H1 (cell line): ENCODE data around the gene GAP43. TPM values are rescaled to one million over a fixed set of nuclear protein-coding genes. Genes with fewer than 3 reads are reported as not detected.

Source experiments
- BACH1 ChIP-seq: IDR thresholded peaks from 2 replicates; pipeline ENCODE4 v1.6.1; 2012; ENCODE audit warnings: low read length, improper control_type of control experiment
- CTBP2 ChIP-seq: IDR thresholded peaks from 2 replicates; pipeline ENCODE4 v1.7.0; 2011; ENCODE audit warnings: borderline replicate concordance, mild to moderate bottlenecking, moderate library complexity, mixed read lengths, low read length; ENCODE audit not compliant: insufficient read depth, insufficient read length
- FOSL1 ChIP-seq: IDR thresholded peaks from 2 replicates; pipeline ENCODE4 v1.6.1; 2011; ENCODE audit warnings: mild to moderate bottlenecking, low read depth, low read length, moderate library complexity; ENCODE audit not compliant: insufficient read depth
- GTF2F1 ChIP-seq: IDR thresholded peaks from 2 replicates; pipeline ENCODE4 v1.6.1; 2012; ENCODE audit warnings: low read depth, low read length, improper control_type of control experiment, borderline replicate concordance
- HDAC2 ChIP-seq, 2 experiments: fragments of 300-600 bp in 1 of 2; sonication (generic) in 1 of 2; IDR thresholded peaks; 2 replicates each; pipeline ENCODE4 v1.6.1; 2011 to 2012; ENCODE audit warnings: low read depth in 2 of 2, low read length in 2 of 2, mild to moderate bottlenecking in 2 of 2, moderate library complexity in 2 of 2, borderline replicate concordance in 1 of 2, inconsistent platforms in 1 of 2
- KDM4A ChIP-seq: IDR thresholded peaks from one replicate; pipeline ENCODE4 v1.7.1; 2012; ENCODE audit warnings: low read depth, mild to moderate bottlenecking, moderate library complexity, low read length, inconsistent platforms; ENCODE audit not compliant: severe bottlenecking
- PHF8 ChIP-seq: fragments of 200-600 bp; sonication (generic); conservative IDR thresholded peaks from 2 replicates; pipeline ENCODE4 v1.7.1; 2012; ENCODE audit warnings: low read depth, mild to moderate bottlenecking, inconsistent platforms, low read length, moderate library complexity
- POLR2A ChIP-seq, 2 experiments: IDR thresholded peaks; 1 replicate in 1 of 2; 2 replicates in 1 of 2; pipeline ENCODE4 v1.6.1; 2011; ENCODE audit warnings: low read depth in 2 of 2, low read length in 2 of 2, mild to moderate bottlenecking in 2 of 2; ENCODE audit errors: control extremely low read depth in 1 of 2
- POLR2AphosphoS5 ChIP-seq: IDR thresholded peaks from 2 replicates; pipeline ENCODE4 v1.6.1; 2011; ENCODE audit warnings: low read depth, low read length
- RFX5 ChIP-seq: IDR thresholded peaks from 2 replicates; pipeline ENCODE4 v1.6.1; 2011; ENCODE audit warnings: low read depth, low read length, improper control_type of control experiment, borderline replicate concordance
- RNF2 ChIP-seq: fragments of 200-900, 300-1000 bp; sonication (generic); IDR thresholded peaks from 2 replicates; pipeline ENCODE4 v1.7.1; 2016; ENCODE audit warnings: borderline replicate concordance, low read depth, mild to moderate bottlenecking, antibody characterized with exemption, low read length; ENCODE audit not compliant: poor library complexity, severe bottlenecking; ENCODE audit errors: missing control alignments
- SP1 ChIP-seq: IDR thresholded peaks from 2 replicates; pipeline ENCODE4 v1.6.1; 2011; ENCODE audit warnings: low read depth, low read length
- TAF7 ChIP-seq: optimal IDR thresholded peaks from 2 replicates; pipeline ENCODE3; 2011; ENCODE audit warnings: low read depth, mild to moderate bottlenecking, inconsistent platforms, low read length, moderate library complexity, borderline replicate concordance
- TBP ChIP-seq: IDR thresholded peaks from 2 replicates; pipeline ENCODE4 v1.6.1; 2011; ENCODE audit warnings: low read depth, low read length, improper control_type of control experiment
- TCF12 ChIP-seq: IDR thresholded peaks from 2 replicates; pipeline ENCODE4 v1.6.1; 2011; ENCODE audit warnings: low read depth, mild to moderate bottlenecking, low read length
- TEAD4 ChIP-seq: IDR thresholded peaks from 2 replicates; pipeline ENCODE4 v1.6.1; 2012; ENCODE audit warnings: low read depth, low read length, inconsistent platforms, mixed read lengths
- YY1 ChIP-seq: IDR thresholded peaks from 2 replicates; pipeline ENCODE4 v1.6.1; 2011; ENCODE audit warnings: low read depth, mild to moderate bottlenecking, low read length
- polyA plus RNA-seq, 7 experiments: library from polyadenylated mRNA; depleted of rRNA in 3 of 7; stranded (reverse) in 5 of 7; unstranded in 2 of 7; fragments of >200 nt in 5 of 7; fragments of 200-250 nt in 2 of 7; gene quantifications; 1 replicate in 5 of 7; 2 replicates in 1 of 7; 4 replicates in 1 of 7; pipeline versions ENCODE4 v1.2.1 to v1.2.3, GENCODE V29; 2011 to 2013; ENCODE audit warnings: missing spikeins in 2 of 7, mixed read lengths in 2 of 7
- total RNA-seq: library from RNA; stranded (reverse); fragmentation: NEBNext Ultra II Directional; extraction: Animal tissue kit (Norgen Biotek cat#: 25700); gene quantifications from 2 replicates; pipeline ENCODE4 v1.2.1, GENCODE V29; 2021
- TF ChIP-seq, protein P1 (sequence below), 3 experiments: IDR thresholded peaks; 1 replicate in 2 of 3; 2 replicates in 1 of 3; pipeline versions ENCODE4 v1.5.1 to v1.6.1; 2011; ENCODE audit warnings: low read length in 3 of 3, mild to moderate bottlenecking in 3 of 3, inconsistent platforms in 2 of 3, low read depth in 1 of 3, moderate library complexity in 1 of 3; ENCODE audit not compliant: insufficient read depth in 1 of 3; ENCODE audit errors: control extremely low read depth in 1 of 3
- TF ChIP-seq, protein P2 (sequence below): IDR thresholded peaks from 2 replicates; pipeline ENCODE4 v1.6.1; 2012; ENCODE audit warnings: inconsistent platforms

GAP43 gene
- total and polyA plus RNA-seq, 2 of the 8 experiments (the other 6 are each of a cell fraction or from before 2014, with no cell fraction given) = 11.2 to 21.9 TPM

DNA sequence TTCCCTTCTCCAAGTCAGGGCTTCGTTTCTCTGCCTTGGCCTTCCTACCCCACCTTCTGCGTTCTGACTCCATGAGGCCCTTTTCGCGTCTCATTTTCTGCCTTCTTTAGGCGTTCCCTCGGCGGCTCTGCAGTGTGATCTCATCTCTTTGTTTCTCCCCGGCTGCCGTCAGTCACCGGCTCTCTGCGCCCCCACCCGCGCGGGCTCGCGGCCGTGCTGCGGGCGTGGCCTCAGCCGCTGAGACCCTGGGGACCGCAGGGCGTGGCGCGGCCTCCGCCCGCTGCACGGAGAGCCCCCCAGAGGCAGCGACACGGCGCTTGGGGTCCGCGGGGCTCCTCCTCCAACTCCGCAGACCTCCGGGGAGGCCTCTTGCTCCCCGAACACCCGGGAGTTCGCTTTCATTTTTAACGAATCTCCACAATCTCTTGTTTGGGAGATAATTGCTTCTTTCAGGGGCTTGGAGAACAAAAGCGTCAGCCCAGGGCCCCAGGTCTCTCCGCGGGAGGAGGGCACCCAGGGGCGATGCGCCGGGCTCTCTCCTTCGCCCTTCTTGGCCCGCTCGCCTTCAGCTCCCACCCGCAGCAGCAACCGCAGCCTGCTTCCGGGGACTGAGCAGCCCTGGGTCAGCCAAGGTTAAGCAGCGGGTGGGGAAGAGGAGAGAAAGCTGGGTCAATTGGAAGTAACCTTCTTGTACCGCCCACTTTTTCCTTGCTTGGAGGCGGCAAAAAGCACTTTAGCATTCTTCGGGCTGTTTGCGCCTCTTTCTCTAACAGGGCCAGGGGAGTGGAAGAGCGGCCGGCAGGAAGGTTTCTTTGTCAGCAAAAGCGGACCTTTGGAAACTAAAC, 35.2 kb downstream of the GAP43 start (continued):
- TF ChIP-seq, protein P1, sequence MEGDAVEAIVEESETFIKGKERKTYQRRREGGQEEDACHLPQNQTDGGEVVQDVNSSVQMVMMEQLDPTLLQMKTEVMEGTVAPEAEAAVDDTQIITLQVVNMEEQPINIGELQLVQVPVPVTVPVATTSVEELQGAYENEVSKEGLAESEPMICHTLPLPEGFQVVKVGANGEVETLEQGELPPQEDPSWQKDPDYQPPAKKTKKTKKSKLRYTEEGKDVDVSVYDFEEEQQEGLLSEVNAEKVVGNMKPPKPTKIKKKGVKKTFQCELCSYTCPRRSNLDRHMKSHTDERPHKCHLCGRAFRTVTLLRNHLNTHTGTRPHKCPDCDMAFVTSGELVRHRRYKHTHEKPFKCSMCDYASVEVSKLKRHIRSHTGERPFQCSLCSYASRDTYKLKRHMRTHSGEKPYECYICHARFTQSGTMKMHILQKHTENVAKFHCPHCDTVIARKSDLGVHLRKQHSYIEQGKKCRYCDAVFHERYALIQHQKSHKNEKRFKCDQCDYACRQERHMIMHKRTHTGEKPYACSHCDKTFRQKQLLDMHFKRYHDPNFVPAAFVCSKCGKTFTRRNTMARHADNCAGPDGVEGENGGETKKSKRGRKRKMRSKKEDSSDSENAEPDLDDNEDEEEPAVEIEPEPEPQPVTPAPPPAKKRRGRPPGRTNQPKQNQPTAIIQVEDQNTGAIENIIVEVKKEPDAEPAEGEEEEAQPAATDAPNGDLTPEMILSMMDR (IDR thresholded peaks at IDR 0.05; ENCODE audit: control extremely low read depth in 1 of 3, insufficient read depth in 1 of 3, low read depth in 1 of 3, low read length in 3 of 3) = no peak
- TF ChIP-seq RFX5 = no peak
- peak in 1 of 2 experiments; percentile 14; a peak in 2 of 4 replicates for TF ChIP-seq HDAC2 (IDR thresholded peaks at IDR 0.05; ENCODE audit: borderline replicate concordance in 1 of 2, low read depth in 2 of 2, low read length in 2 of 2)
- TF ChIP-seq, protein P2, sequence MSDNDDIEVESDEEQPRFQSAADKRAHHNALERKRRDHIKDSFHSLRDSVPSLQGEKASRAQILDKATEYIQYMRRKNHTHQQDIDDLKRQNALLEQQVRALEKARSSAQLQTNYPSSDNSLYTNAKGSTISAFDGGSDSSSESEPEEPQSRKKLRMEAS = peak; percentile 41; the same call in 1 of the 2 replicates
- peak; percentile 72; the same call in 1 of the 2 replicates for TF ChIP-seq TBP
- no peak for TF ChIP-seq RNF2
- TF ChIP-seq POLR2A (IDR thresholded peaks at IDR 0.05; ENCODE audit: control extremely low read depth in 1 of 2, low read depth in 2 of 2, low read length in 2 of 2) = peak; percentile 89 to 90; a peak in 2 of 3 replicates
- peak; percentile 42 for TF ChIP-seq KDM4A
- 0 out of 2 replicates have a peak, but pooled peaks have one; percentile 27 for TF ChIP-seq TEAD4
- TF ChIP-seq CTBP2 = peak; percentile 80
- 0 out of 2 replicates have a peak, but pooled peaks have one; percentile 46 for TF ChIP-seq YY1
- peak; percentile 75; the same call in 1 of the 2 replicates for TF ChIP-seq POLR2AphosphoS5
- TF ChIP-seq TCF12 = 0 out of 2 replicates have a peak, but pooled peaks have one; percentile 30
- 0 out of 2 replicates have a peak, but pooled peaks have one; percentile 16 for TF ChIP-seq SP1
- no peak for TF ChIP-seq FOSL1
- peak; percentile 74 for TF ChIP-seq PHF8
- TF ChIP-seq BACH1 = 0 out of 2 replicates have a peak, but pooled peaks have one; percentile 34
- peak; percentile 54; the same call in 1 of the 2 replicates for TF ChIP-seq GTF2F1
- TF ChIP-seq TAF7 = peak; percentile 81
- TF ChIP-seq, all 59 proteins: peak for 21
